DND-41 (cell line): ENCODE results near the gene RGL1.

ENCODE experiments used
- ATAC-seq: fragments of 200-7000 bp; cut with Tn5 transposase; 3 replicates; pipeline ENCODE4 v1.9.1; 2021; ENCODE audit warnings: low read depth; ENCODE audit not compliant: insufficient read depth
- DNase-seq: peaks from one replicate; pipeline ENCODE4 v3.0.0-alpha.2; 2020
- H2AFZ ChIP-seq: 2 replicates; pipeline ENCODE4 v1.6.0; 2012; ENCODE audit warnings: low read depth, low read length
- H3K27ac ChIP-seq: 2 replicates; pipeline ENCODE4 v1.5.1; 2012; ENCODE audit warnings: low read length, inconsistent platforms
- H3K27me3 ChIP-seq: fragments of 200-600 bp; sonication (generic); 2 replicates; pipeline ENCODE4 v1.6.0; 2012; ENCODE audit warnings: low read length, mild to moderate bottlenecking, inconsistent platforms; ENCODE audit not compliant: insufficient read depth, poor library complexity
- H3K36me3 ChIP-seq: 2 replicates; pipeline ENCODE4 v1.5.1; 2012; ENCODE audit warnings: low read length, inconsistent platforms; ENCODE audit not compliant: insufficient read depth
- H3K4me1 ChIP-seq: 2 replicates; pipeline ENCODE4 v1.5.1; 2012; ENCODE audit warnings: mild to moderate bottlenecking, low read length; ENCODE audit not compliant: insufficient read depth
- H3K4me2 ChIP-seq: 2 replicates; pipeline ENCODE4 v1.6.0; 2012; ENCODE audit warnings: mild to moderate bottlenecking, moderate library complexity, low read length, inconsistent platforms; ENCODE audit not compliant: insufficient read depth
- H3K4me3 ChIP-seq, 2 experiments: fragments of 200-600 bp in 1 of 2; shearing (Covaris generic) in 1 of 2; 2 replicates each; pipeline ENCODE4 v1.5.1; 2012 to 2016; ENCODE audit warnings: inconsistent platforms in 2 of 2, low read length in 2 of 2, mild to moderate bottlenecking in 2 of 2, low read depth in 1 of 2, moderate library complexity in 1 of 2
- H3K79me2 ChIP-seq: 2 replicates; pipeline ENCODE4 v1.6.0; 2012; ENCODE audit warnings: low read length, inconsistent platforms; ENCODE audit not compliant: insufficient read depth
- H3K9ac ChIP-seq: 2 replicates; pipeline ENCODE4 v1.6.0; 2012; ENCODE audit warnings: low read depth, mild to moderate bottlenecking, inconsistent platforms, low read length, moderate library complexity
- H3K9me3 ChIP-seq: 2 replicates; pipeline ENCODE4 v1.5.1; 2012; ENCODE audit warnings: low read length, moderate library complexity, mild to moderate bottlenecking, inconsistent platforms; ENCODE audit not compliant: insufficient read depth, severe bottlenecking
- H4K20me1 ChIP-seq: 2 replicates; pipeline ENCODE4 v1.6.0; 2012; ENCODE audit warnings: low read length; ENCODE audit not compliant: insufficient read depth
- CTCF ChIP-seq: IDR thresholded peaks from 2 replicates; pipeline ENCODE4 v1.5.1; 2012; ENCODE audit warnings: borderline replicate concordance, low read length, moderate library complexity, mild to moderate bottlenecking; ENCODE audit not compliant: poor library complexity, severe bottlenecking; ENCODE audit errors: extremely low read depth
- EZH2 ChIP-seq: IDR thresholded peaks from 3 replicates; pipeline ENCODE4 v1.6.1; 2012; ENCODE audit warnings: borderline replicate concordance, low read depth, mild to moderate bottlenecking, moderate library complexity, low read length, inconsistent platforms; ENCODE audit not compliant: severe bottlenecking

Gene RGL1

GRCh38 chr1:183806675-183807074 is 1.8 kb downstream of the RGL1 start:
- Histone ChIP-seq H3K36me3 (no peaks in the 10 kb centered on the region), H3K27me3 (no peaks in the 10 kb centered on the region), H3K9ac (no peak overlapping the region), H2AFZ (no peak overlapping the region), H4K20me1 (no peaks in the 10 kb centered on the region), H3K79me2 (no peaks in the 10 kb centered on the region), H3K9me3 (no peaks in the 10 kb centered on the region), H3K4me3 (no peak overlapping the region), H3K4me1 (no peaks in the 10 kb centered on the region), H3K4me2 (no peak overlapping the region), H3K27ac (no peak overlapping the region)
- ATAC-seq (no peak), DNase-seq (no peak)
- TF ChIP-seq EZH2 (no peak), CTCF (no peak)

GRCh38 chr1:183807549-183808168 is 2.7 kb downstream of the RGL1 start:
- Histone ChIP-seq H3K27ac (no peak overlapping the region), H3K4me1 (no peaks in the 10 kb centered on the region), H3K9me3 (no peaks in the 10 kb centered on the region), H2AFZ (no peak overlapping the region), H3K79me2 (no peaks in the 10 kb centered on the region), H4K20me1 (no peaks in the 10 kb centered on the region), H3K36me3 (no peaks in the 10 kb centered on the region), H3K4me3 (no peak overlapping the region), H3K4me2 (no peak overlapping the region), H3K27me3 (no peaks in the 10 kb centered on the region), H3K9ac (no peak overlapping the region)
- TF ChIP-seq EZH2 (no peak), CTCF (no peak)
- no peak for ATAC-seq
- DNase-seq, result no peak

GRCh38 chr1:183808296-183809027 is 3.5 kb downstream of the RGL1 start:
- TF ChIP-seq CTCF, result no peak
- TF ChIP-seq EZH2, result no peak
- no peak overlapping the region for H3K4me3 ChIP-seq
- no peak overlapping the region for H3K27ac ChIP-seq
- no peaks in the 10 kb centered on the region for H3K9me3 ChIP-seq
- H3K79me2 ChIP-seq, result no peaks in the 10 kb centered on the region
- ATAC-seq (no peak), DNase-seq (no peak)
- no peaks in the 10 kb centered on the region for H3K27me3 ChIP-seq
- no peaks in the 10 kb centered on the region for H4K20me1 ChIP-seq
- no peak overlapping the region for H3K9ac ChIP-seq
- H2AFZ ChIP-seq, result no peak overlapping the region
- no peaks in the 10 kb centered on the region for H3K4me1 ChIP-seq
- H3K4me2 ChIP-seq, result no peak overlapping the region
- H3K36me3 ChIP-seq, result no peaks in the 10 kb centered on the region
